ENCODE measurements around the gene CPLX1.

- no peak for TF ChIP-seq HDGF (IDR thresholded peaks at IDR 0.05; ENCODE audit: borderline replicate concordance)
- TF ChIP-seq ELF4 (IDR thresholded peaks at IDR 0.05) = no peak
Observed at GRCh38 chr4:826508-827208, 729 bp upstream of the CPLX1 start.

All from HEK293T (cell line).